ENCODE data around the gene FBP2.
"Not testable (repeated sequence)": the region's sequence is repeated elsewhere in the genome, so short reads cannot be mapped to it uniquely, and the experiment has no call there.

The FBP2 gene

DNA sequence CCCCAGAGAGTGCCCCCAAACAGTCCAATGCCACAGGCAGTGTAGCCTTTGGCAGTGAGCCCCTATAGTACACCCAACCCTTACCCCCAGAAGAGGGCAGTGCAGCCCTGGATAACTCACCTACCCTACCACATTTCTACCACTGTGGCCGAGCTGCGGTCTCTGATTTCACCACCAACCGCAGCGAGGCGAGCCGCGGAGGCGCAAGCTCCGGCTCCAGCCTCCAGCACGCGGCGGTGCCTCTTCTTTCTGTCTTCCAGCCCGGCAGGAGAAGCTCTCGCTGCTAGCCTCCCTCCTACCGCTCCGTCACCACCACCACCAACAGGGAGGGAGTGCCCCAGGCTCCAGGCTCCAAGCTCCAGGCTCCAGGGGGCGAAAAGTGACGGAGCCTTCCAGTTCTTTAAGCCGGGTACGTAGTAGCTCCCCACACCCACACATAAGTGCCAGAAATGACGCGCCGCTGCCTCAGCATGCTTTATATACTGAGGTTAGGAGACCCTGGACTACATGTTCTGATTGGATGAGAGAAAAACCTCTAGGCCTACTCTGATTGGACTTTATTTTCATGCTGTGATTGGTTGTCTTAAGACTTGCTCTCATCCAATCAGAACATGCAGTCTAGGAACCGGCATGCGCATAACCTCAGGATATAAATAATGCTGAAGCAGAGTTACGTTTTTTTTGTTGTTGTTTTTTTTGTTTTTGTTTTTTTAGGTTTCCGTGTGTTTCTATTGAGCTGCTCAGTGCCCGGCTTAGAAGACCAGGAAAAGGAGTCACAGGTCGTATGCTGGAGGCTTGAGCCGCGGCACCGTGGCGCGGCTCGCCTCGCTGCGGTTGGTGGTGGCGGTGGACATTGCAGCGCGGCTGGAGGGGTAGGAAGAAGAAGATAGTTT is 38.9 kb downstream of the FBP2 start, which contains the start of gene PCAT7:
Gene PCAT7, plus strand, starts transcription at position 645 of the 893 bp plus-strand sequence.
- H2AFZ ChIP-seq: no peak within 1 kb of the TSS
- TF ChIP-seq, protein P1, sequence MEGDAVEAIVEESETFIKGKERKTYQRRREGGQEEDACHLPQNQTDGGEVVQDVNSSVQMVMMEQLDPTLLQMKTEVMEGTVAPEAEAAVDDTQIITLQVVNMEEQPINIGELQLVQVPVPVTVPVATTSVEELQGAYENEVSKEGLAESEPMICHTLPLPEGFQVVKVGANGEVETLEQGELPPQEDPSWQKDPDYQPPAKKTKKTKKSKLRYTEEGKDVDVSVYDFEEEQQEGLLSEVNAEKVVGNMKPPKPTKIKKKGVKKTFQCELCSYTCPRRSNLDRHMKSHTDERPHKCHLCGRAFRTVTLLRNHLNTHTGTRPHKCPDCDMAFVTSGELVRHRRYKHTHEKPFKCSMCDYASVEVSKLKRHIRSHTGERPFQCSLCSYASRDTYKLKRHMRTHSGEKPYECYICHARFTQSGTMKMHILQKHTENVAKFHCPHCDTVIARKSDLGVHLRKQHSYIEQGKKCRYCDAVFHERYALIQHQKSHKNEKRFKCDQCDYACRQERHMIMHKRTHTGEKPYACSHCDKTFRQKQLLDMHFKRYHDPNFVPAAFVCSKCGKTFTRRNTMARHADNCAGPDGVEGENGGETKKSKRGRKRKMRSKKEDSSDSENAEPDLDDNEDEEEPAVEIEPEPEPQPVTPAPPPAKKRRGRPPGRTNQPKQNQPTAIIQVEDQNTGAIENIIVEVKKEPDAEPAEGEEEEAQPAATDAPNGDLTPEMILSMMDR (IDR thresholded peaks at IDR 0.05): peak; percentile 4
- no peak within 1 kb of the TSS for H3K27ac ChIP-seq
- no peaks in the 10 kb centered on the region for H3K9me3 ChIP-seq (ENCODE audit: control insufficient read depth, low read length)
- no peaks in the 10 kb centered on the region for H3K36me3 ChIP-seq (ENCODE audit: control insufficient read depth, insufficient read depth, low read length)
- no peaks in the 10 kb centered on the region for H3K79me2 ChIP-seq
- peak within 1 kb of the TSS; percentile 78 for H3K4me2 ChIP-seq (ENCODE audit: low read length)
- H3K4me1 ChIP-seq: peaks cover 11% of the 10 kb centered on the region
- H3K27me3 ChIP-seq (ENCODE audit: control insufficient read depth, insufficient read depth, low read length): no peaks in the 10 kb centered on the region
- H3K9ac ChIP-seq: no peak within 1 kb of the TSS
- peak within 1 kb of the TSS; percentile 49 for H3K4me3 ChIP-seq (ENCODE audit: low read depth, low read length)

DNA sequence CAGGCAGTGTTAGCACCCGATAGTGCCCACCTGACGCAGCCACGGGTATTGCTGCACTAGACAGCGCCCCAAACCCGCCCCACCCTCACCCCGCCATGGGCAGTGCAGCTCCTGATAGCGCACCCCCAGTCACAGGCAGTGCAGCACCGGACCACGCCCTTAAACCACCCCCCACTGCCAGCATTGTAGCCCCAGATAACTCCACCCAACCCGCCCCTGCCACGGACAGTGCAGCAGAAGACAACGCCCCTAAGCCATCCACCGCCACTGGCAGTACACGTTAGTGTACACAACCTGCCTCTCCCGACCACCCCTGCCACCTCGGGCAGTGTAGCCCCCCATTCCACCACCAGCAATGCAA is 39.6 kb downstream of the FBP2 start:
- Histone ChIP-seq H2AFZ (no peak overlapping the region), H3K27me3 (ENCODE audit: control insufficient read depth, insufficient read depth, low read length) (no peaks in the 10 kb centered on the region), H3K27ac (no peak overlapping the region), H3K4me3 (ENCODE audit: low read depth, low read length) (no peak overlapping the region), H3K36me3 (ENCODE audit: control insufficient read depth, insufficient read depth, low read length) (no peaks in the 10 kb centered on the region), H3K79me2 (no peaks in the 10 kb centered on the region), H3K9ac (no peak overlapping the region), H3K4me2 (ENCODE audit: low read length) (peak overlapping the region; percentile 78), H3K4me1 (peaks cover 7% of the 10 kb centered on the region), H3K9me3 (ENCODE audit: control insufficient read depth, low read length) (no peaks in the 10 kb centered on the region)
- TF ChIP-seq, protein P1 (IDR thresholded peaks at IDR 0.05): no peak

DNA sequence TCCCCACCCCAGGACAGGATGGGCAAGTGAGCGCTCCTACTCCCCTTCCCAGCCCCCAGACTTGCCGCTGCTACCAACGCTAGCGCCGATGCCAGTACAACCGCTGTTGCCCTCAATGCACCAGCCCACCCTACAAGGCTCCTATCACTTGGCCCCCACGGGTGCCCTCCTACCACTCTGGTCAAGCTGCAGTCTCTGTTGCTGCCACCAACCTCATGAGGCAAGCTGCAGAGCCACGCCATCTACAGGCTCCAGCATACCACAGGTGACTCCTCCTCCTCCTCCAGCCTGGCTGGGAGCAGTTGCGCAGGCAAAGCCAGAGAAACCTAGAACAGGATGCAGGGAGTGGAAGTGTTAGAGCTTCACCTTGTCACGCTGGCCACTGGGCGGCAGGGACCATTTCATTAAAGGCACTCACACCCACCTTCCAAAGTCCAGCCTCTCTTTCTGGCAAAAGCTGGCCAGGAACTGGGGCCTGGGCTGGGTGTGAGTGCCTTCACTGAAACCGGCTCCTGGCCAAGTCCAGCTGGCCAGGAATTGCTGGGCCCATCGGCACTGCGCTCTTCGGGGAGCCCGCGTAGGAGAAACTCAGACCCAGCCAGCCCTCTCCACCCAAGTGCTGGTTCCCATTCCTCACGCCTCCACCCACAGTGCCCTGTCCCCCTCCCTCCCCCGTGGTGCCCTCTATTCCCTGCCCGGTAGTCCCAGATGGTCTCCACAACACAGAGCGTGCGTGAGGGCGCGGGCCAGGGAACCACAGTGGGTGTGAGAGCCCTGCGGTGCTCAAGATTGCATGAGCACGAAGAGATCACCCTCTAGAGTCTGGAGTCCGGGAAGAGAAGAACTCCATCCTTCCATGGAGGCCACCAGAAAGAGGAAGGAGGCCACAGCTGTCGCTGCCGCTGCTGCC is 40.3 kb downstream of the FBP2 start:
- Histone ChIP-seq H3K79me2 (no peaks in the 10 kb centered on the region), H3K4me2 (ENCODE audit: low read length) (peak overlapping the region; percentile 11)

DNA sequence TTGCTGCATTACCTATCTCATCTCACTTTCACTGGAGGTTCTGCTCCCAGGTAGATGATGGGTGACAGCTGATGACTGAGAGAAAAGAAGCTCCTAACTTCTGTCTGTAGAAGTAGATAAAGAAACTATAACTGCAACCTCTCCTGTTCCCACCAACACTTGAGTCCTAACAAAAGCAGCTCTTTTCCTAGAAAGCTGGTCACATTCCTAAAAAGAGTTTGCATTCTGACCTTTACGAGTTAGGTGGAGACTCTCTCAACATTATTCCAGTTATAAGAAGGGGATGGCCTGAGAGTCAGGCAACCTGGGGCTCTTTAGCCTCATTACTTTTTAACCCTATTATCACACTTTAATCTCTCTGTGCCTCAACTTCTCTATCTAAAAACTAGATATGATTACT is 47.7 kb downstream of the FBP2 start:
- H3K4me1 ChIP-seq: no peaks in the 10 kb centered on the region
- no peaks in the 10 kb centered on the region for H3K27me3 ChIP-seq (ENCODE audit: control insufficient read depth, insufficient read depth, low read length)
- no peaks in the 10 kb centered on the region for H3K9me3 ChIP-seq (ENCODE audit: control insufficient read depth, low read length)
- no peak overlapping the region for H3K4me3 ChIP-seq (ENCODE audit: low read depth, low read length)
- H2AFZ ChIP-seq: no peak overlapping the region
- H3K36me3 ChIP-seq (ENCODE audit: control insufficient read depth, insufficient read depth, low read length): no peaks in the 10 kb centered on the region
- H3K4me2 ChIP-seq (ENCODE audit: low read length): no peak overlapping the region
- TF ChIP-seq, protein P1 (IDR thresholded peaks at IDR 0.05): no peak
- no peaks in the 10 kb centered on the region for H3K79me2 ChIP-seq
- H3K9ac ChIP-seq: no peak overlapping the region
- no peak overlapping the region for H3K27ac ChIP-seq

More for the DNA sequence above, 40.3 kb downstream of the FBP2 start:
- H3K4me1 ChIP-seq: peaks cover 7% of the 10 kb centered on the region
- TF ChIP-seq, protein P1 (IDR thresholded peaks at IDR 0.05): peak; percentile 14
- no peak overlapping the region for H3K4me3 ChIP-seq (ENCODE audit: low read depth, low read length)
- H3K27ac ChIP-seq: peak overlapping the region; percentile 11
- no peak overlapping the region for H3K9ac ChIP-seq
- no peaks in the 10 kb centered on the region for H3K36me3 ChIP-seq (ENCODE audit: control insufficient read depth, insufficient read depth, low read length)
- H3K9me3 ChIP-seq (ENCODE audit: control insufficient read depth, low read length): no peaks in the 10 kb centered on the region
- H2AFZ ChIP-seq: no peak overlapping the region
- H3K27me3 ChIP-seq (ENCODE audit: control insufficient read depth, insufficient read depth, low read length): no peaks in the 10 kb centered on the region

DNA sequence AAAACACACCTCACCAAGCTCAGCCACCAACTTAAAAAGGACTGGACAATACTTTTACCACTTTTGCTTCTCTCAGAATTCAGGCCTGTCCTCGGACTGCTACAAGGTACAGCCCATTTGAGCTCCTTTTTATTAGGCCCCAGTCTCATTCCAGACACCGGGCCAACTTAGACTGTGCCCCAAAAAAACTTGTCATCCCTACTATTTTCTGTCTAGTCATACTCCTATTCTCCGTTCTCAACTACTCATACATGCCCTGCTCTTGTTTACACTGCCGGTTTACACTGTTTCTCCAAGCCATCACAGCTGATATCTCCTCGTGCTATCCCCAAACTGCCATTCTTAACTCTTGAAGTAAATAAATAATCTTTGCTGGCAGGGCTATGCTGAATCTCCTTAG is 49.3 kb downstream of the FBP2 start:
- not testable (repeated sequence) for H3K4me3 ChIP-seq (ENCODE audit: low read depth, low read length); H3K4me2 ChIP-seq (ENCODE audit: low read length); H3K9me3 ChIP-seq (ENCODE audit: control insufficient read depth, low read length); H3K9ac ChIP-seq; H3K27me3 ChIP-seq (ENCODE audit: control insufficient read depth, insufficient read depth, low read length); H3K79me2 ChIP-seq; H3K36me3 ChIP-seq (ENCODE audit: control insufficient read depth, insufficient read depth, low read length); H3K27ac ChIP-seq; H3K4me1 ChIP-seq; H2AFZ ChIP-seq

Measured in parathyroid adenoma (tissue), 2 donors.